ENCODE data around the gene PTER.

The PTER gene, protein sequence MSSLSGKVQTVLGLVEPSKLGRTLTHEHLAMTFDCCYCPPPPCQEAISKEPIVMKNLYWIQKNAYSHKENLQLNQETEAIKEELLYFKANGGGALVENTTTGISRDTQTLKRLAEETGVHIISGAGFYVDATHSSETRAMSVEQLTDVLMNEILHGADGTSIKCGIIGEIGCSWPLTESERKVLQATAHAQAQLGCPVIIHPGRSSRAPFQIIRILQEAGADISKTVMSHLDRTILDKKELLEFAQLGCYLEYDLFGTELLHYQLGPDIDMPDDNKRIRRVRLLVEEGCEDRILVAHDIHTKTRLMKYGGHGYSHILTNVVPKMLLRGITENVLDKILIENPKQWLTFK

DNA sequence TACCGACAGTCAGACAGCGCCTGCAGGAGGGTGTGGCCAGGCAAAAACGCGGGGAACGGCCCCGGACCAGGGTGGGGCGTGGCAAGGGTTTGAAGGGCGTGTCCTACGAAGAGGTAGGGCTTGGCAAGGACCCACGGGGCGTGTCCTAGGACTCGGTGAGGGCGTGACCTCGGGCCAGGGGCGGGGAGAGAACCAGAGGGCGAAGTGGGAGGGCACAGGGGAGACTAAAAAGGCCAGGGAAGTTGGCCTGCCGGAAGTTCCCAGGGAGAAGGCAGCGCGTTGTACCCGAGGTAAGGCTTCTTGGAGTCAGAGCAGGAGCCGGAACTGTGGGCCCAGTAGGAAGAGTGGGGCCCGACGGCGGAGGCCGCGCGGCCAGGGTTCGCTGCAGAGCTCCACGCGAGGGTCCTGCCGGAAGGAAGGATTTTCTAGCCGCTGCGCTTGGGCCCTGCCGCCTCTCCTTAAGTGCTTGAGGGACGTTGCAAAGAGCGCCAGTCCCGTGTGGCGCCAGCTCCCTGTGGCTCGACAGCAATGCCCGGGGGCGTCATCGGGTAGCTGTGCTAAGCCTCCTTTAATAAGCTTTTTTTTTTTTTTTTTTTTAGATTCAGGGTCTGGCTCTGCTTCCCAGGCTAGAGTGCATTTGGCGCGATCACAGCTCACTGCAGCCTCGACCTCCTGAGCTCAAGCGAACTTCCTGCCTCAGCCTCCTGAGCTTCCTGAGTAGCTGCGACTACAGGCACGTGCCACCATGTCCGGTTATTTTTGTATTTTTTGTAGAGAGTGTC lies at the start of gene PTER:
Gene PTER, plus strand, starts transcription at position 253 of the 782 bp plus-strand sequence. CDS start 47,375 bp downstream, outside the sequence.
- peak; percentile 95 for DNase-seq

DNA sequence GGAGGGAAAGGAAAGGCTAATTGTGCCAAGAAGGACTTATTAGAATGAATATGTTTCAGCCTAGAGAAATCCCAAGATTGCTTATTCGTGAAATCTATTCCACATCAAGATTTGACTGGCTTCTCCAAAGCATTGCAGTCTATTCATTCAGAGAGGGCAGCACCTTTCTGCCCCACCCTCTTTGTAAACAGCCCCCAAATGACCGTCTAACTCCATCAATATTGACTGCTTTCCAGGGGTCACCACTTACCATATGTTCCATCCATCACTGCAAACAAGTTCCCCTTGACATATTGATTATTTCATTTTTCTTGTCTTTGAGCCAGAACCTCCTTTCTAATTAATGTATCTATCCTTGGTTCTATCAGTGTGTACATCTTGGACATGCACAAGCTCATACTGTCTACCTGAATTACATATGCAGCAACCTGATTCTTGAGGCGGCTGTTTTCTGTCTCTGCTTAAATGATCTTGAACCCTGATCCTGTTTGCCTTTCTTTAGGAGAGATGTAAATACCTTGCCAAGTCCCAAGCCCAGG lies 44.2 kb upstream of the PTER start:
- no peak for DNase-seq

DNA sequence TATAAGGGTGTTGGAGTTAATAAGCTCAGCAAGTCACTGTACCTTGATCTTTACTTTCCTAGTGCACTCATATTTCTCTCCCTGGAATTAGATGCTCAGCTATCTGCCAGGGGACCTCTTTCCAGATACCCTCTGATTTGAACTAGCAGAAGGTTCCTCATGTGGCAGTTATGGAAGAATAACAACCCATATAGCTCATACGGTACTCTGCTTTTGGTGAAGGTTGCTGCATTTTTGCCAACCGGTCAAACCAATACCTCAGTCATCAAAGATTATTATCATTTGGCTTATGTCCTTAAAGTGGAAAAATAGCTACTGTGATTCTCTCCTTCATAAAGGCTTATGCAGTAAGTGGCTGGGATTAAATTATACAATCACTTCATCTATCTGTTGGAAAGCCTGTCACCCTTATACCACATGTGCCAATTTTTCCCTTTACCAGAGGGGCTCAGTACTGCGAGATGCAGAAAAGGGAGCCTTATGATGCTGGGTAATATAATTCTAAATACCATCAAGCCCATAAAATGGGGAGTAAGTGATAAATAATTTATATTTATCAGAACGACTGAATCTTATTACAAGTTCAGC lies 43.4 kb upstream of the PTER start:
- no peak for DNase-seq

DNA sequence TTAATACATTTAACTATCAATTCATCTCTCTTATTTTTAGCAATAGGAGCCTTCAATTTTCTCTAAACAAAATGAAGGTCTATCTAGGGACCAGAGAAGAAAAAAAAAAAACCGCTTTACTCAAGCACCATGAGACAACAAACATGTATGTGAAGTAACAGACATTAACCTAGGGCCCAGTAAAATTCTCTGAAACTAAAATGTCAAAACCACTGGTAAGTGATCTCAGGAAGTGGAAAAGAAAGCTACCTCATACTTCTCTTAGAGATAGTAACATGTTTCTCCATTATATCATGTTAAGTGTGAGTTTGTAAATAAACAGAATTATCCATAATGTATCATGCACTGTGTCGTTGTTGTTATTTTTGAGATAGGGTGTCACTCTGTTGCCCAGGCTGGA lies 35.4 kb upstream of the PTER start:
- no peak for DNase-seq

DNA sequence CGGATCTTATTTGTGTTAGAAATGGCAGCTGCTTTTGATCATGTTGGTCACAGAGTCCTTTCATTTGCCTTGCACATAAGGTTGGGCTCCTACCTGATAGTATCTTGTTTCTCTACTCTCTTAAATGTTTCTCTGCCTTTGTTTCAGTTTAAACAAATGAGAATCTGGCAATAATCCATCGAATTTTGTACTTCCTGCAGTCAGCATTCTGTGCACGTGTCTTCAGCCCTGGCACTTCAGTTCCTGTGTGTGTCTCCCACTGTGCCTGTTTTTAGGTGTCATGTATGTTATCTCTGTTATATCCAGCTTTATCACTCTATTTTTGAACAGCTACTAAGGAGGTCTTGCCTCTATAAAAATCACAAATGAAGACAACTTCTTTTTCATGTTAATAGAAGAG lies 28.4 kb upstream of the PTER start:
- DNase-seq, result no peak

DNA sequence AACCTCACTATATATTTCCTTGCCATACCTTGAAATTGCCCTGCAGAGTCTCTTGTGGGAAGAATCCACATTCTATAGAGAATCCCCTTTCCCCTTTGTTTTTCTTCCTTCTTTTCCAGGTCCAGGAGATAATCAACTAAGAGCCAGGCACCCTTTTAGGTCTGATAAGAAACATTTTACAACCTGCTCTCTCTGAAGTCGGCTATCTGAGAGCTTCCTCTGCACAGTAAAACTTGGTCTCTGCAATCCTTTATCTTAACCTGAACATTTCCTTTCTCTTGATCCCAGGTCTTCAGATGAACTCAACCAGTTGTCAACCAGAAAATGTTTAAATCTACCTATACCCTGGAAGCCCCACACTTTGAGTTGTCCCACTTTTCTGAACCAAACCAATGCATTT lies 19.5 kb upstream of the PTER start:
- no peak for DNase-seq

DNA sequence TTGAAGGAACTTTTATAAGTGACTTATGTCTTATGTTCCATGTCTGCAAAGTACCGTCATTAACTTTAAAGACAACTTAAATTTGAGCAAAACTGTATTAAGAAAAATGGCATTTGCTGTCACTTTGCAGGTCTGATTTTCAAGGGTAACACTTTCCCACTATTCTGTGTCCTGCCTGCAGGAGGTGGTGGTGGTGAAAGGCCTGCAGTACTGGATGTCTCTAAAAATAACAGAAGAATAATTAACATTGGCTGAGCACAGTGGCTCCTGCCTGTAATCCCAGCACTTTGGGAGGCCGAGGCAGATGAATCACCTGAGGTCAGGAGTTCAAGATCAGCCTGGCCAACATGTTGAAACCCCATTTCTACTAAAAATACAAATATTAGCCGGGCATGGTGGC lies 13.2 kb upstream of the PTER start:
- no peak for DNase-seq

DNA sequence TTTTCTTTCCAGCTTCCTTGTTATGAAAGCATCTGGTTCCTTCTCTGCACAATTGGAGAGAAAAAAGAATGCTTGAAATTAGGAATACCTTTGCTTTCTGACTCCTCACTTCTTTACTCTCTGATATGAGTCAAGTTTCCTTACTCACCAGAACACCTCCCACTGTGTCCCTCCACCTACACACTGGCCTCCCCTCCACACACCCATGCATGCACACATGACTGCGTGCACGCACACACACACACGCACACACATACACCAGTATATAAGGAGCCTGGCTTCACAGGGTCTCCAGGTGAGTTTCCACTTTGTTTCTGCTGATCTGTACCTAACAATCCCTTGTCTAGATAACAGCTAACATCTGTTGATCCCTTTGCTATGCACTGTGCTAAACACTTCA lies 11.4 kb upstream of the PTER start:
- no peak for DNase-seq

DNA sequence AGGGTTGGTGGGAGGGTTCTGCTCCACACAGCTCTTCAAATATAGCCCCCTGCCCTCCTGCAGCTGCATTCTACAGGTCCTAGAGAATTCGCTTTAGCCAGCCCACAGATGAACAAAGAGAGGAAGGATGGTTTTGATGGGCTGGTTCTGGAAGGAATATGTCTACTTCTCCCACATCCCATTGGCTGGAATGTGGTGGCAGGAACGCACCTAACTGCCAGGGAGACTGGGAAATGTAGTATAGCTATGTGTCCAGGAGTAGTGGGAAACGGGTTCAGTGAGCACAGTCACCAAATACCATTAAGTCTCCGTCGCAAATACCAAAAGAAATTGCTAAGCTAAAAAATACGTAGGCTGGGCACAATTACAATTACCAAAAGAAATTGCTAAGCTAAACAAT lies 7.3 kb upstream of the PTER start:
- no peak for DNase-seq

DNA sequence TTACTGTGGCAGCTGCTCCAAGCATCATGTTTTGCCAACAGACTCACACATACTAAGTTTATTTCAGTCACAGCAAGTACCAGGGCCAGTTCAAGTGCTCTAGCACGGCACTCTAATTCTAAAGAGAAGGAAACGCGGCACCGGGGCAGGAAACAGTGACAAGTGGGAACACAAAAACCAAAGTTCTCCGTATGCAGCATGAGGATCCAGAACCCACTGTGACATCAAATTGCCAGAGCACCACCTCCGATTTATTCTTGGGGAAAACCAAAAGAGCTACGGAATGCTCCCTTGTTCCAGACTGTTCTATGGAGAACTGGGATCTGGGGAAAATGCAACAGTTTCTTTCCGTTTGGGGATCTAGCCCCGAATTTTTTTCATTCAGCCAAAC lies 448 bp upstream of the PTER start:
- DNase-seq, result peak; percentile 10

DNA sequence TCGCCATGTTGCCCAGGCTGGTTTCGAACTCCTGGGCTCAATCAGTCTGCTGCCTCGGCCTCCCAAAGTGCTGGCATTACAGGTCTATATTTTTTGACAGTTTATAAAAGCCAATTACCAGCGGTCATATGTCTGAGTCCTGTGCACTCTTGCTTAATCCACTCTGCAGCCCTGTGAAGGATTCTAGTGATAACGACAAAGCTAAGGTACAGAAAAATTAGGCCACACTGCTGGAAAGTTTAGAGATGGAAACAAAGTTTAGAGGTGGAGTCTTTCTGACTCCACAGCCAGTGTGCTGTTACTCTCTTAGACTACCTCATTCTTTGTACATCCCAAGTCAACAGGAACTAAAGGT lies 707 bp downstream of the PTER start:
- no peak for DNase-seq

DNA sequence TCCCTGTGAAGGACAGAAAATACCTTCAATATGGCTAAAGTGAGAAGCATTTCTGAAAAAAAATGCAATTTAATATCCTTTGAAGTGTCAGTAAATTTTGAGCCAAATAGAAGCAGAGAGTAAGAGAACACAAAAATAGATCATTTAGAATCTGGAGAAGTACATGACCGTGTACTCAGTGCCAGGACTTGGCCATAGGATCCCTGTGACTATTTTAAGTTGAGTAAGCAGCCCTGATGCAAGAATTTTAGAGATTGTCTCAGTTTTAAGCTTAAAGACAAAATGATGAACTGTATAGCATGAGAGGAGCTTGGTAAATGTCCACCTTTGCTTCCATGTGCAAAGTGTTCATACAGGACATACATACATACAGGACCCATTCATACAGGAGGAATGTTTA lies 2.5 kb downstream of the PTER start:
- DNase-seq, result no peak

DNA sequence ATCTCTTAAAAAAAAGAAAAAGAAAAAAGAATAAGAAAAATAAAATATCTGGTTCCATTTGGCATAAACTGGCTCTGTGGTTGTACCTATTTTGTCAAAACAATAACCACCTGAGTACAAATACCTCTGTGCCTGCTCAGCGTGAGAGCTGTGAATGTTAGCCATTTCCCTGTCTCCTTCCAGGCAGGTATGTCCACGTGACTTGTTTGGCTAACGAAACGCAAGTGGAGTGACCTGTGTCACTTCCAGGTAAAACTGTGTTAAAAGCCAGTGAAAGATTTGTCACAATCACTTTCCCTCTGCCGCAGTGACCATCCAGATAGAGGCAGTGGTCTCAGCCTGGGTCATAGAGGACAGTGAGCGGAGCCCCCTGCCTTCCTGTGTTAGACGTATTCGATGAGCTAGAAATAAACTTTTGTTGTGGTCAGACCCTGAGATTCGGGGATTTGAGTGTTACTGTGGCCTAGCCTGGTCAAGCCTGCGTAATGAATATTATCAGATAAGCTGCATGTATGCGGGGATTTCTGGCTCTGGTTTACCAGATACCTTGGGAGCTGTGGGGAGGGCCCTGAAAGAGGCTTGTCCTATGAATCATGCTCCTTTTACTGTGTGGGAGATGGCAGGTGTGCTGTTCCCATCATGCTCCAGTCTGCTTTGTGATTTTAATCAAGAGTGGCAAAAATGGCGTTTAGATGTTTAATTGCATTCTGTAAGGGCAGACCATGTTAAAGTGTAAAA lies 3.8 kb downstream of the PTER start:
- no peak for DNase-seq

DNA sequence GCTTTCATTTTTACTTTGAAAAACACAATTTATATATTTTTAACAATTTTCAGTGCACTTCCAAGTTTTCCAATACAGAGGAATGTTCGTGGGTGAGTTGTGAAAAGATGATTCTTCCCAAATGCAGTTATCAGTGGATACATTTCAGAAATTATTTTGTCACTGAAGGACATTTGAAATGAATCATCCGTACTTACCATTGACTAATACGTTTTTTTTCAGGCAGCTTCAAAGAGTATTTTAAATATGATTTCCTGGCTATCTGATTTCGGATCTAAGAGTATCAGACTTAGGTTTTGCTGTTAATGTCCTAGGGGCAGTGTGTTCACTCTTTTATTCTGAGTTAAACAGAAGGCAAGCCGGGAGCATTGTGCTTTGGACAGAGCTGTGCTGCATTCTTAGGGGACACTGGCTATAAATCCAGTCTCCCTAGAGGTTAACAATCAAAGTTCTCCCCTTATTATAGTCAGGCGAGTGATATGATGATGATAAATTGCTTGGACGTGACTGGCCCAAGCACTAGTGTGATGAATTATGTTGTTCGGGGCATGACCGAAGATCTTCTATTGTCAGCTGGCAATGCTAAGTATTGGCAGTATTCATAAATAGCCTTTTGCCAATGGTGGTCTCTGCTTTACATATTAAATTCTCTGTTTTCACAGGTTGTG lies 4.5 kb downstream of the PTER start:
- no peak for DNase-seq

DNA sequence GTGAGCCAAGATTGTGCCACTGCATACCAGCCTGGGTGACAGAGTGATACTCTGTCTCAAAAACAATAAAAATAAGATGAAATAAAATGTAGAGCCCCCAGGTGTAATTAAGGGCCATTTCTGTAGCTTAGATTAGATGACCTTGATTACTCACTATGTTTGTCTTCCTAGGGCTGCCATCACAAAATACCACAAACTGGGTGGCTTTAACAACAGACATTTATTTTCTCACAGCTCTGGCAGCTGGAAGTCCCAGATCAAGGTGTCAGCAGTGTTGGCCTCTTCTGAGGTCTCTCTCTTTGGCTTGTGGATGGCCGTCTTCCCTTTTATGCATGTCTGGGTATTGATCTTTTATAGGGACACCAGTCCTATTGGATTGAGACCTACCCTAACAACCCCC lies 6.1 kb downstream of the PTER start:
- DNase-seq, result no peak

DNA sequence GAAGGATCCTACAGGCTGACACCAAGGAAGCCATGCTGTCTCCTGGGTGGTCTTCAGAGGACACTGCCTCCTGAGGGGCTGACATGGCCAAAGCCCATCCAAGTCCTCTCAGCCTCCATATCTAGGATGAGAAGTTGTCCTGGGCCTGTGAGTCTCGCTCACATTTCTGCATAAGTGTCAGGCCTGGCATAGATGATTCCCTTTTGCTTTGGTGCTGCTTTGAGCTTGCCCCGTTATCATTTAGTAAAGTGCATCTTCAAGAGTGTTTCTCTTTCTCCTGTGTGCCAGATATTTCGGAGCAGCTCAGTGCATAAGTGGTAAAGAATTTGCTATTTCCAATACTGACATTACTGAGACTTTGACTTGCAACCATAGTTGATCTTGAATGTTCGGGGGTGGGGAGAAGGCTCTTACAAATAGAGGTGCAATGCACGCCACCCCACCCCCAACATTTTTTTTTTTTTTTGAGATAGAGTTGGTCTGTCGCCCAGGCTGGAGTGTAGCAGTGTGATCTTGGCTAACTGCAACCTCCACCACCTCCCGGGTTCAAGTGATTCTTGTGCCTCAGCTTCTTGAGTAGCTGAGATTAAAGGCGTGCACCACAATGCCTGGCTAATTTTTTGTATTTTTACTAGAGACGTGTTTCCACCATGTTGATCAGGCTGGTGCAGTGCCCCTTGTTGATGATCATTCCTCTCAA lies 9.1 kb downstream of the PTER start:
- DNase-seq, result no peak

DNA sequence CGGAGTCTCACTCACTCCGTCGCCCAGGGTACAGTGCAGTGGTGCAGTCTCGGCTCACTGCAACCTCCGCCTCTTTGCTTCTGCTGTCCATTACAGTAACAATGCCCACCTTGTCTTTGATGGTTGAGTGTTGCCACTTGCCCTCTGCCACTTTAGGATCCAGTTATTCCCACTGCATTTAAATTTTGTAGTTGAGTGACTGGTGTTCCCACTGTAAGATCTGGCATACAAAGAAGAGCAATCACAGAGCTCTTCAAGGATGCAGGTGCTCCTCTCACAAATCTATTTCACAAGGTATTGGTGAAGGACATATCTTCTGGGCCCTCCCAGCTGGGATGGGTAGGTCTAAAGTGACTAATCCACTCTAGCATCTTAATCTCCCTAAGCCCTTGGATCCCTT lies 12.6 kb downstream of the PTER start:
- DNase-seq, result no peak

DNA sequence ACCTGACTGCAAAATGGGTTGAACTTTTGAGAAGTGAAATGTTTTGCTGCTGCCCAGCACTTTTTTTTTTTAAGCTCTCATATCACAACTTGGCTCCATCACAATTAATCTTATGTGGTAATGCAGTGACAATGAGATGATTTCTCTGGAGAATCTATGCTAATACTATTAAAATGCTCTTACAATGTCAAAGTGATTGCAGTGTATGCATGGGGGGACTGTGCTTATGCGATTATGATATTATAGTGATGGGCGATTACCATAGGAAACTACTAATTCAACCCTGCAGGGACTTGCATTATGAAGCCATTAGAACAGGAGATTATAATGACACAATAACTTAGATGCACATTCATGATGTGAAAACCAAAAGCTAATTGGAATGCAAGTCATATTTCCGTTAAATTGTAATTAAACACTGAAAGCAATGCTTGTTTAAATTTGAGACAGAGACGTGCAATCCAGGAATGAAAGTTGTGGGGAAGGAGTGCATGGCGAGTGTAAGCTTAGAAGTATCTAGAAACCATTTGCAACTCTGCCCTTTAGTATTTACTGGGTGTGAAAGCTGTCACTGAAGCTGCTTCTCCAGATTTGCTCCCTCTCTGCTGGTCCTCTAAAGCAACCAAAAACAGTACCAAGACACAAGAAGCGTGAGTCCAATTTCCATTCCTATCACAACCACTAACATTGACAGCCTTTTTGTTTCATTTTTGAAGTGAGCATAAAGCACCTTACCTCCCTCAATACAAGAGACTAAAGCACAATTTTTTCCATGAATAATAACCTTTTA lies 21.6 kb downstream of the PTER start:
- no peak for DNase-seq

DNA sequence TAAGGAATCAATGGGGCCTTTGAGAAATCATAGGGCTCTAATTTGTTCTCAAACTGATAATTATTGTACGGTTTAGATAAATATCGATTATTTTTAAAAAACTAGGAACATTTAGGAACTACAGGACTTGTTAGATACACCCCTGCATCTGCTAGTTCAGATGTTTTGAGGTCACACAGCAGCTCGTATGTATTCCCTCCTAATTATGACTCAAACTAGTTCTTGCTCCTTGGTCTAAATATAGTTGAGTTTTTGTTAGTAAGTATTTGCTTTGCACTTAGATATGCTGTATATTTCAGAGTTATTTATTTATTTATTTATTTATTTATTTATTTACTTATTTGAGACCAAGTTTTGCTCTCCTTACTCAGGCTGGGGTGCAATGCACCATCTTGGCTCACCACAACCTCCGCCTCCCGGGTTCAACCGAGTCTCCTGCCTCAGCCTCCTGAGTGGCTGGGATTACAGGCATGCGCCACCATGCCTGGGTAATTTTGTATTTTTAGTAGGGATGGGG lies 22.7 kb downstream of the PTER start:
- DNase-seq, result no peak

DNA sequence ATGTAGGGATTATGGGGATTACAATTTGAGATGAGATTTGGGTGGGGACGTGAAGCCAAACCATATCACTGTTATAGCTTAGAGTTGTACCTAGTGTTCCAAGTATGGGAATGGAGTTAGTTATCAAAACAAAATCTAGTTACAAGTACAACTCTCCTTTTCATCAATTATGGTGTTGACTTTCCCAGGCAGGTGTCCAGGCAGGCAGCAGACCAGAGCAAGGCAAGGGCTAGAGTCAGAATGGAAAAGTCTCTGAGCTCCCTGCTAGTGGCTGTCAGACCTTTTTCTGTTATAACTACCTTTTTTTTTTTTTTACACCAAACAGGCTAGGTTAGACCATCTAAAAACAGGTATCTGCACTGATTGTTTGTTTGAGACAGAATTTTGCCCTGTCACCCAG lies 29.2 kb downstream of the PTER start:
- no peak for DNase-seq

DNA sequence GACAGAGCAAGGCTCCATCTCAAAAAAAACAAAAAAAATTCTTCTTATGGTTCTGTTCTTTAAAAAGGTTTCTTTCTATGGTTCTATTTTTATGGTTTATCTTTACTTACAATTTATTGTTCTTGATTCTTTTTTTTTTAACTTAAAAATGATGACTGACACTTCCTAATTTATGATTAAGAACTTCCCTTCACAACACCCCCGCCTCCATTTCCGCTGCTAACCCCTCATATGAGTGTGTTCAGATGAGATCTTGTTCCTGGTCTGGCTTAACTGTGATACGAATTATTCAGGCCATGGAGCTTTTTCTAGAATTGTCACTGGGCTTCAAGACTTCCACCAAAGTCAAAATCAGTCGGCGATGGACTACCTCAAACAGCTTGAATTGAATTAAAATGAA lies 33.9 kb downstream of the PTER start:
- DNase-seq, result no peak
